DMS153 treated with DMSO at 0.1 percent for 48 hours (cell line): ENCODE measurements around the gene ANKRD12.
"Not testable (repeated sequence)": the region's sequence is repeated elsewhere in the genome, so short reads cannot be mapped to it uniquely, and the experiment has no call there.

ENCODE experiments used
- DNase-seq: peaks from one replicate; lab custom pipeline; 2025; ENCODE audit not compliant: unreplicated experiment; lab: John Stamatoyannopoulos, UW

Gene ANKRD12

GRCh38 chr18:9140381-9140780 lies 3.8 kb downstream of the ANKRD12 start:
- DNase-seq = no peak

- DNase-seq = no peak
Measured at GRCh38 chr18:9140984-9141383, 4.4 kb downstream of the ANKRD12 start.

GRCh38 chr18:9146224-9146623 lies 9.6 kb downstream of the ANKRD12 start:
- DNase-seq = no peak

- peak; percentile 9 for DNase-seq
Measured at GRCh38 chr18:9147440-9148202, 11.0 kb downstream of the ANKRD12 start.

GRCh38 chr18:9148203-9148552 lies 11.6 kb downstream of the ANKRD12 start:
- no peak for DNase-seq

- no peak for DNase-seq
Measured at GRCh38 chr18:9150121-9150520, 13.5 kb downstream of the ANKRD12 start.

- no peak for DNase-seq
Measured at GRCh38 chr18:9153256-9153655, 16.7 kb downstream of the ANKRD12 start.

- no peak for DNase-seq
Measured at GRCh38 chr18:9156604-9157249, 20.1 kb downstream of the ANKRD12 start.

- no peak for DNase-seq
Measured at GRCh38 chr18:9157806-9158205, 21.2 kb downstream of the ANKRD12 start.

- DNase-seq = no peak
Measured at GRCh38 chr18:9160014-9160413, 23.4 kb downstream of the ANKRD12 start.

GRCh38 chr18:9162663-9163062 lies 26.1 kb downstream of the ANKRD12 start:
- not testable (repeated sequence) for DNase-seq

GRCh38 chr18:9164149-9164548 lies 27.6 kb downstream of the ANKRD12 start:
- DNase-seq = not testable (repeated sequence)

- not testable (repeated sequence) for DNase-seq
Measured at GRCh38 chr18:9165883-9166282, 29.3 kb downstream of the ANKRD12 start.

GRCh38 chr18:9169515-9169914 lies 32.9 kb downstream of the ANKRD12 start:
- DNase-seq = not testable (repeated sequence)

GRCh38 chr18:9171919-9172318 lies 35.3 kb downstream of the ANKRD12 start:
- DNase-seq = not testable (repeated sequence)

- DNase-seq = no peak
Measured at GRCh38 chr18:9172506-9173127, 36.0 kb downstream of the ANKRD12 start.

- no peak for DNase-seq
Measured at GRCh38 chr18:9173770-9174233, 37.2 kb downstream of the ANKRD12 start.

GRCh38 chr18:9174302-9174701 lies 37.7 kb downstream of the ANKRD12 start:
- no peak for DNase-seq

- no peak for DNase-seq
Measured at GRCh38 chr18:9175115-9175514, 38.5 kb downstream of the ANKRD12 start.

GRCh38 chr18:9177031-9177430 lies 40.5 kb downstream of the ANKRD12 start:
- no peak for DNase-seq

GRCh38 chr18:9177466-9177865 lies 40.9 kb downstream of the ANKRD12 start:
- DNase-seq = no peak

GRCh38 chr18:9178557-9178956 lies 42.0 kb downstream of the ANKRD12 start:
- no peak for DNase-seq
